GM10248 (cell line): Measurements from ENCODE around the gene ANKK1.

ENCODE experiments used
- CTCF ChIA-PET: fragments of 300-600 bp; sonication (Branson Sonifier 250); formaldehyde crosslinking; extraction: SDS; loops from one replicate; lab custom pipeline; 2021; ENCODE audit warnings: antibody characterized with exemption; lab: Yijun Ruan, JAX
- POLR2A ChIA-PET: fragments of 350-650 bp; sonication (Branson Sonifier 250); formaldehyde crosslinking; extraction: SDS; loops from one replicate; lab custom pipeline; 2020; ENCODE audit warnings: antibody characterized with exemption; lab: Yijun Ruan, JAX
- DNase-seq: peaks from one replicate; pipeline ENCODE4 v3.0.0; 2012; ENCODE audit errors: extremely low spot score
- TF ChIP-seq, protein P1 (sequence below): IDR thresholded peaks from 2 replicates; pipeline ENCODE4 v1.5.1; 2012; ENCODE audit warnings: mild to moderate bottlenecking, low read depth; ENCODE audit errors: extremely low read depth, missing control alignments, control extremely low read depth

ANKK1 gene

DNA sequence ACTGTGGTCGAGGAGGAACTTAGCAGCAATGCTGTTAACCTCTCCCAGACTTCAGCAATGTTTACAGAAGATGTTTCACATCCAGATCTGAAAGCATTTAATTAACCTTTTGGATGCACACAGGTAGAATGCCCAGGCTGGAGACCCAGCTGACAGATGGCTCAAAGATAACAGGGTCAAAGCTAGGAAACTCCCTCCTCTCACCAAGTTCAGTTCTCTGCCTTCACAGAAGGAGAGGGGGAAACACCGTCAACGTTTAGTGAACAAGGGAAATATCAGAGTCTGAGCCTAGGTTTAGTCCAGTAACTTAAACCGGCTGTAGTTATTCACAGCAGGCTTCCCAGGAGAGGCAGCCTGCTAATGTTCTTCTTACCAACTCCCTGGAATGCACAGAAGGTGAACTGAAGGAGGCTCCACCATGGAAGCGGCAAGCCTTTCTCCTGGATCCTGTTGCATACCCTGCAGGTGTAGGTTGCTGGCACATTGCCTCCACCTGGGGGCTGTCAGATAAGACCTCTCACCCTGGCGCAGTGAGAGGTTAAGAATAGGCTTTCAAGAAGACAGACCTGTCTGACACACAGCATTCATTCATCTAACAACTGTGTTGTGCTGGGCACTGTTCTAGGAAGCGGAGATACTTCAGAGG is 23.5 kb upstream of the ANKK1 start:
- POLR2A ChIA-PET: interaction anchor here (0.6 kb wide), 1 partner anchor 50 kb away, joined by 3 read pairs; the partner anchor contains the start of gene TTC12
- DNase-seq: no peak
- TF ChIP-seq, protein P1, sequence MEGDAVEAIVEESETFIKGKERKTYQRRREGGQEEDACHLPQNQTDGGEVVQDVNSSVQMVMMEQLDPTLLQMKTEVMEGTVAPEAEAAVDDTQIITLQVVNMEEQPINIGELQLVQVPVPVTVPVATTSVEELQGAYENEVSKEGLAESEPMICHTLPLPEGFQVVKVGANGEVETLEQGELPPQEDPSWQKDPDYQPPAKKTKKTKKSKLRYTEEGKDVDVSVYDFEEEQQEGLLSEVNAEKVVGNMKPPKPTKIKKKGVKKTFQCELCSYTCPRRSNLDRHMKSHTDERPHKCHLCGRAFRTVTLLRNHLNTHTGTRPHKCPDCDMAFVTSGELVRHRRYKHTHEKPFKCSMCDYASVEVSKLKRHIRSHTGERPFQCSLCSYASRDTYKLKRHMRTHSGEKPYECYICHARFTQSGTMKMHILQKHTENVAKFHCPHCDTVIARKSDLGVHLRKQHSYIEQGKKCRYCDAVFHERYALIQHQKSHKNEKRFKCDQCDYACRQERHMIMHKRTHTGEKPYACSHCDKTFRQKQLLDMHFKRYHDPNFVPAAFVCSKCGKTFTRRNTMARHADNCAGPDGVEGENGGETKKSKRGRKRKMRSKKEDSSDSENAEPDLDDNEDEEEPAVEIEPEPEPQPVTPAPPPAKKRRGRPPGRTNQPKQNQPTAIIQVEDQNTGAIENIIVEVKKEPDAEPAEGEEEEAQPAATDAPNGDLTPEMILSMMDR: no peak
- CTCF ChIA-PET: interaction anchor here (1.0 to 1.5 kb wide), 2 partner anchors 13 to 75 kb away, joined by 4 read pairs; no protein-coding TSS in a partner anchor

- CTCF ChIA-PET: interaction anchor here (1.0 kb wide), 1 partner anchor 14 kb away, joined by 3 read pairs; no protein-coding TSS in a partner anchor
- POLR2A ChIA-PET: no interaction called here
- TF ChIP-seq, protein P1: no peak
- DNase-seq: no peak
Observed at GRCh38 chr11:113365895-113366294, 21.7 kb upstream of the ANKK1 start.

DNA sequence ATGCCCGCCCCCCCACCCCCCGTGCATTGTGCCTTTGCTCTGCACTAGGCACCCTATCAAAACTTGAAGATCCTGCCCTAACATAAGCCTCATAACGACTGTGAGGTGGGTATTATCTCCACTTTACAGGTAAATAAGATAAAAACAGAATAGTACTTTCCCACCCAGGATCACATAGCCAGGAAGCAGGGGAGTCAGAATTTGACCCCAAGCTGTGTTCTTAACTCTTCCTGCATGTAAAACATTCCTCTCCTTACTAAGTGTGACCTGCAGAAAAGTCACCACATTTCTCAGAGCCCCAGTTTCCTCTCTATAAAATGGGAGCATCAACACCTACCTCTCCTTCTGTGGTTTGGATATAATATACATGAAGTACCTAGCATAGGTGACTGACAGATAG is 18.2 kb upstream of the ANKK1 start:
- CTCF ChIA-PET: no interaction called here
- no peak for DNase-seq
- POLR2A ChIA-PET: no interaction called here
- TF ChIP-seq, protein P1: no peak

- CTCF ChIA-PET: interaction anchor here (0.7 kb wide), 1 partner anchor 23 kb away, joined by 3 read pairs; no protein-coding TSS in a partner anchor
Observed at GRCh38 chr11:113370634-113371033, 16.9 kb upstream of the ANKK1 start.

DNA sequence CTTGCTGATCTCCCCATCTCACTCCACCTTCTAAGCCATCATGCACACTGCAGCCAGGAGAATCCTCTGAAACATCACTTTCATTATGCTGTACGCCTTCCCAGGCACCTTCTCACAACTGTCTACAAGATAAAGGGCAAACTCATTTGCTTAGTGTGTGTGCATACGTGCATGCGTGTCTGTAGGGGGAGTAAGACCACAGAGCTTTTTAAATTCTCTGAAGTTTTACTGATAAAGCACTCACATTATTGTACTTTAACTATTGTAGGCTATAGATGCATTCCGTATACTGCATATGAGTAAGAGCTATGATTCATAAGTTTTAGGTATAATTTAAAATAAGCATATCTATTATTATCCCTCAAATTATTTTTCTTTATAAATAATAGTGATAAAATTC is 15.3 kb upstream of the ANKK1 start:
- no peak for DNase-seq
- ChIA-PET CTCF (interaction anchor here (1.0 kb wide), 1 partner anchor 13 kb away, joined by 3 read pairs; no protein-coding TSS in a partner anchor), POLR2A (no interaction called here)
- TF ChIP-seq, protein P1: no peak

More at GRCh38 chr11:113370634-113371033, 16.9 kb upstream of the ANKK1 start:
- TF ChIP-seq, protein P1: no peak
- DNase-seq: no peak
- POLR2A ChIA-PET: no interaction called here

GRCh38 chr11:113373306-113373705 is 14.3 kb upstream of the ANKK1 start:
- CTCF ChIA-PET: no interaction called here
- TF ChIP-seq, protein P1: no peak
- POLR2A ChIA-PET: no interaction called here
- no peak for DNase-seq
